Measurements from ENCODE around the gene CPM. TPM values are rescaled to one million over a fixed set of nuclear protein-coding genes. Genes with fewer than 3 reads are reported as not detected.
A peak's percentile ranks its signal among the peaks of the same experiment; 100 is the strongest.

The CPM gene
- total RNA-seq, 3 donors from 2014 or later, result 55.3 to 101 (median 56.2) TPM

DNA sequence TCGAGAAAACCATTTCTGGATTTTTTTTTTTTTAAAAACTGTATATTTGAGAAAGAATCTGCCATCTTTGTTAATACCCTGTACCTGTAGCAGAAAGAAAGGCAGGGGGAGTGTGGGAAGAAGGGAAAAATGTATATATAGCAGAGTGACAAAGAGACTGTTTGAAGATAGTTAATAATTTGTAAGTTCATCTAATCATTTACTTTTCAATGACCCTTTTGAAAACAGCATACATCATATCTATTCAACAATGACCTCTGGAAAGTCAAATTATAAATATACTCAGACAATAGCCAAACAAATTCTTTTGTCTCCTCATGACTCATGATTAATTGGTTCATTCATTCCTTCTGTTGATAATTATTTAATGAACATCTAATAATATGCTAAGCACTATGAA lies 10.9 kb upstream of the CPM start:
- Mint-ChIP-seq H3K4me3 (no peak overlapping the region), H3K36me3 (ENCODE audit: insufficient read depth) (no peaks in the 10 kb centered on the region)

DNA sequence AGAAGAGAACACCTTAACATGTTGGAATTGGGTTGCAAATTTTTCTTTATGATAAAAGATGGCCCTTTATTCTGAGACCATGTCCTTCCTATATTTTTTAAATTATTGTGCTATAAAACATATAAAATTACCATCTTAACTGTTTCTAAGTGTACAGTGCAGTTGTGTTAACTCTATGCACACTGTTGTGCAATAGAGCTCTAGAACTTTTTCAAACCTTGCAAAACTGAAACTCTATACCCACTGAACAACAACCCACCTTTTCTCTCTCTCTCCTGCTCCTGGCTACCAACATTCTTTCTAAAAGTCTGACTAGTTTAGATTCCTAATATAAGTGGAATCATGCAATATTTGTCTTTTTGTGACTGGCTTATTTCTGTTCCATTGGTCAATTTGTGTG lies 7.8 kb upstream of the CPM start:
- no peaks in the 10 kb centered on the region for H3K4me1 Mint-ChIP-seq (ENCODE audit: low read depth)
- ATAC-seq, result no peak
- no peak for DNase-seq
- no peaks in the 10 kb centered on the region for H3K9me3 Mint-ChIP-seq
- H3K4me3 Mint-ChIP-seq, result no peak overlapping the region
- peaks cover 5% of the 10 kb centered on the region for H3K27me3 Mint-ChIP-seq (ENCODE audit: low read depth)
- H3K36me3 Mint-ChIP-seq (ENCODE audit: insufficient read depth), result no peaks in the 10 kb centered on the region

More for the DNA sequence above, 10.9 kb upstream of the CPM start:
- H3K9me3 Mint-ChIP-seq, result no peaks in the 10 kb centered on the region
- peaks cover 2% of the 10 kb centered on the region for H3K27me3 Mint-ChIP-seq (ENCODE audit: low read depth)
- ATAC-seq (no peak), DNase-seq (no peak)
- no peaks in the 10 kb centered on the region for H3K4me1 Mint-ChIP-seq (ENCODE audit: low read depth)

DNA sequence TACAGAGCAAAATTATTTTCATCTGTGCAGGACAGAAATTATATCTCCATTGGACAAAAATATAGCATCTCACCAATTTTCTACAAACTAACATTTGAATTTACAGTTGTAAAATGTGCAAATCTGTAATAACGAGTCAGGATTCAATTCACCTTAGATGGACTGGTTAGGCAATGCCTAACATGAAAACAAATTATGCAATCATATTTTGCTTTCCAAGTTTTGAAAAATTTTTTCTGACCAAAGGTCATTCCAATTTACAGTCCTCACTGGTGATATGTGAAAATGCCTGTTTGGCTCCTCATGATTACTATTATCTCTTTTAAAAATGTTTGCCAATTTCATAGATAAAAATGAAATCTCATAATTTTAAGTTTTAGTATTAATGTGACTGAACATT lies 6.5 kb upstream of the CPM start:
- Mint-ChIP-seq H3K9me3 (no peaks in the 10 kb centered on the region), H3K27me3 (ENCODE audit: low read depth) (peaks cover 6% of the 10 kb centered on the region), H3K36me3 (ENCODE audit: insufficient read depth) (no peaks in the 10 kb centered on the region), H3K4me3 (no peak overlapping the region), H3K4me1 (ENCODE audit: low read depth) (no peaks in the 10 kb centered on the region)
- ATAC-seq (no peak), DNase-seq (no peak)

DNA sequence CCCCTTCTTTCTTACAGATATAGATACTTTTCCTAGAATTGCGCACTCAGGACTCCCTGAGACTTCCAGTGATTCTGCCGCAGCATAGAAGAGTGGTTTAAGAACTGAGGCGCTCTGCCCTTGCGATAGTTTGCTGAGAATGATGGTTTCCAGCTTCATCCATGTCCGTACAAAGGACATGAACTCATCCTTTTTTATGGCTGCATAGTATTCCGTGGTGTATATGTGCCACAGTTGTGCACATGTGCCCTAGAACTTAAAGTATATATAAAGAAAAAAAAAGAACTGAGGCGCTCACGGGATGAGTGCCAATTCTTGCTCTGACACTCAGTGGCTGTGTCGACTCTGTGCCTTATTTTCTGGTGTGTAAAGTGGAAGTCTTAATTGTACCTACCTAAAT lies 1.4 kb upstream of the CPM start:
- H3K27me3 Mint-ChIP-seq (ENCODE audit: low read depth), result peaks cover 12% of the 10 kb centered on the region
- DNase-seq, result no peak
- H3K9me3 Mint-ChIP-seq, result no peaks in the 10 kb centered on the region
- ATAC-seq, result no peak
- peaks cover 7% of the 10 kb centered on the region for H3K4me1 Mint-ChIP-seq (ENCODE audit: low read depth)
- peak overlapping the region; percentile 47 for H3K4me3 Mint-ChIP-seq
- peaks cover 5% of the 10 kb centered on the region for H3K36me3 Mint-ChIP-seq (ENCODE audit: insufficient read depth)

DNA sequence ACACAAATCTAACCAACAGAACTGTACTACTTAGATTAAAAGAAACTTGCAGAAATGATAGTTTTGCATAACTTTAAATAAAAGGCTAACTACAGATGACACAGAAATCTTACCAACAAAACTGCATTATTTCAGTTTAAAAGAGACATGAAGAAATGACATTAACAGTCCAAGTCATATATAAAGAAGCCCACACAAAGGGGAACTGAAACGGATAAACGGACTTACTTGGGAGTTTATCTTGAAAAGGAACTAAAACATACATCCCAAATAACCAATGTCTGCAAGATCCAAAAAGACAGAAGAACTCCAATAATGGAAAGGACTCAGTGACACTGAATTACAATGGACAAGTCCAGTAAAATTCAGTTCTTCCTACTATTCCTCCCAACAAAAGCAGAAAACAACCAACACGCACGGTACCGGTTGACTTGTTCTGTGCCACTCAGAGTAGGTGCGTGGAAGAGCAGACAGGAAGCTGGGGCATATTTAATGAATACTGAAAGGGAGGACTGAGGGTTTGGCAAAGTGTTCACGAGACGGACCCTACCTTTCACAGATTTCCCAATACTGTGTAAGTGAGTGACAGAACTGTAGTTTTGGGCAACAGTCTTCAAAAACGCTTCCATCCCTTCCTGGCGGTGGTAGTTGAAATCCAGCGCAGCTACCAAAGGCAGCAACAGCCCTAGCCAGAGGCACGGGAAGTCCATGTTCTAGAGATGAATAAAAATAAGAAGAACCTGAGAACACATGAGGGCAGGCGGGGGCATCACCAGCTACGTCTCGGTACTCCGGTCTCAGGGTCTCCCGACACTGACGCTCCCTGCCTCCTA lies 627 bp downstream of the CPM start:
- peak overlapping the region; percentile 90 for H3K4me3 Mint-ChIP-seq
- DNase-seq (no peak), ATAC-seq (peak; percentile 38 to 47)
- peaks cover 12% of the 10 kb centered on the region for H3K27me3 Mint-ChIP-seq (ENCODE audit: low read depth)
- no peaks in the 10 kb centered on the region for H3K9me3 Mint-ChIP-seq
- H3K4me1 Mint-ChIP-seq (ENCODE audit: low read depth), result peaks cover 7% of the 10 kb centered on the region
- H3K36me3 Mint-ChIP-seq (ENCODE audit: insufficient read depth), result peaks cover 5% of the 10 kb centered on the region

DNA sequence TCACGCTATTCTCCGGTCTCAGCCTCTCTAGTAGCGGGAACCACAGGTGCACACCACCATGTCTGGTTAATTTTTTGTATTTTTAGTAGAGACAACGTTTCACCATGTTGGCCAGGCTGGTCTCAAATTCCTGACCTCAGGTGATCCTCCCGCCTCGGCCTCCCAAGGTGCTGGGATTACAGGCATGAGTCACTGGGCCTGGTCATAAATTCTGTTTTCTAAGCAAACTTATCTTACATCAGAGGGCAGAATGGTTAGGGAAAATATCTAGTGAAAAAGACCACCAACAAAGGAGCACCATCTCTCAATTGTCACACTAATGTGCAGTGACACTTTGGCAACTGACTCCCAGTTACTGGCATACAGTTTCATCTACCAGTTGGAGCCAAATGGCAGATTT lies 2.8 kb downstream of the CPM start:
- peaks cover 7% of the 10 kb centered on the region for H3K4me1 Mint-ChIP-seq (ENCODE audit: low read depth)
- peak overlapping the region; percentile 71 for H3K4me3 Mint-ChIP-seq
- DNase-seq (no peak), ATAC-seq (no peak)
- H3K9me3 Mint-ChIP-seq, result no peaks in the 10 kb centered on the region
- peaks cover 6% of the 10 kb centered on the region for H3K36me3 Mint-ChIP-seq (ENCODE audit: insufficient read depth)
- peaks cover 7% of the 10 kb centered on the region for H3K27me3 Mint-ChIP-seq (ENCODE audit: low read depth)

DNA sequence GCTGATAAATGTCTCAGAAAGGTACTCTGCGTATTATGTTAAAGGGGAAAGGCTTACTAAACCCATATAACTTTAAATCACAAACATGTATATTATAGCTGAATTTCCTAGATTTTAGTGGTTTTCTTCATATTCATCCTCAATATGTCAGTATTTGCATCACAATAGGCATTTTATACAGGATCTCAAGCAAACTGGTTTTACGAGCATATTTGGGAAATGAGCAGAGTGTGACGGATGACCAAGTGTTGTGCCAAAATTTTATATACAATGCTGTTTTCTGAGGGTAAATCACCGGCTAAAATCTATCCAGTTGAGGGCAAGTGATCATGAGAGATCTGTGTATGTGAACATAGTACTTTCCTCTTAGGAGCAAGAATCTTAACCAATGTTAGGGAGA lies 8.4 kb downstream of the CPM start:
- no peaks in the 10 kb centered on the region for H3K4me1 Mint-ChIP-seq (ENCODE audit: low read depth)
- ATAC-seq (no peak), DNase-seq (no peak)
- H3K27me3 Mint-ChIP-seq (ENCODE audit: low read depth), result no peaks in the 10 kb centered on the region
- H3K4me3 Mint-ChIP-seq, result no peak overlapping the region
- peaks cover 2% of the 10 kb centered on the region for H3K36me3 Mint-ChIP-seq (ENCODE audit: insufficient read depth)
- H3K9me3 Mint-ChIP-seq, result no peaks in the 10 kb centered on the region

DNA sequence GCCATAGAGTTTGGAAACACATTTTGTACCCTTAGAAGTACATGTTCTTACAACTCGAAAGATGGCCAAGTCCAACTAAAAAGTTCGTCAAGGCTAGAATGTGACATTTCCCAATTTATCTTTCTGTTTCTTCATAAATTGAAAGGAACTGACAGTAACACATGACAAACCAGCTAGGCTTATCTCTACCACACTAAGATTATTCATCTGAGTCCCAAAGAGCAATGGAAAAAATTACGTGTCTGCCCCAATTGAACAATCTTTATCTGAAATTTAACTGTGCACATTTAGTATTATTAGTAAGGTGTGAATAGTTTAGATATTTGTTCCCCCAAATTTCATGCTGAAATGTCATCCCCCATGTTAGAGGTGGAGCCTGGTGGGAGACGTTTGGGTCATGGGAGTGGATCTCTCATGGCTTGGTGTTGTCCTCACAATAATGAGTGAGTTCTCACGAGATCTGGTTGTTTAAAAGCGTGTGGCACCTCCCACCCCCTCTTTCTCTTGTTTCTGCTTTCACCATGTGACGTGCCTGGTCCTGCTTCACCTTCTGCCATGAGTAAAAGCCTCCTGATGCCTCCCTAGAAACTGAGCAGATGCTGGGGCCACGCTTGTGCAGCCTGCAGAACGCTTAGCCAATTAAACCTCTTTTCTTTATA lies 13.3 kb downstream of the CPM start:
- H3K4me3 Mint-ChIP-seq, result no peak overlapping the region
- DNase-seq (no peak), ATAC-seq (peak; percentile 69)
- peaks cover 6% of the 10 kb centered on the region for H3K4me1 Mint-ChIP-seq (ENCODE audit: low read depth)
- H3K36me3 Mint-ChIP-seq (ENCODE audit: insufficient read depth), result no peaks in the 10 kb centered on the region
- H3K27me3 Mint-ChIP-seq (ENCODE audit: low read depth), result no peaks in the 10 kb centered on the region
- H3K9me3 Mint-ChIP-seq, result no peaks in the 10 kb centered on the region

DNA sequence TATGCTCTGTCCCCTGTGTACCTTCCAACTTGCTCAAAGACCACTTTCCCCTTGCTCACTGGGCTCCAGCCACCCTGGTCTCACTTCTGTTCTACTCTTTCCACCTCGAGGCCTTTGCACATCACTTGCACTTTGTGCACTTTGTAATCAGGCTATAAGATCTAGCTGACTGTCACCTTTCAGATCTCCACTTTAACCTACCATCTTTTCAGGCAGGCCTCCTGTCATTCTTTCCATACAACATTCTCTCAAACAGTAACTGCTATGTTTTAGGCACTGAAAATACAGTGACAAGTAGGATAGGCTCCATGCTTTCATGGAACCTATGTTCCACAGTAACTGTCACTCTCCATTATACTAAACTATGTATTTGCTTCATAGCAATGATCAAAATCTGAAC lies 14.0 kb downstream of the CPM start:
- Mint-ChIP-seq H3K36me3 (ENCODE audit: insufficient read depth) (no peaks in the 10 kb centered on the region), H3K4me3 (no peak overlapping the region), H3K27me3 (ENCODE audit: low read depth) (no peaks in the 10 kb centered on the region), H3K4me1 (ENCODE audit: low read depth) (peaks cover 8% of the 10 kb centered on the region), H3K9me3 (no peaks in the 10 kb centered on the region)
- DNase-seq (no peak), ATAC-seq (peak; percentile 35 to 37)

DNA sequence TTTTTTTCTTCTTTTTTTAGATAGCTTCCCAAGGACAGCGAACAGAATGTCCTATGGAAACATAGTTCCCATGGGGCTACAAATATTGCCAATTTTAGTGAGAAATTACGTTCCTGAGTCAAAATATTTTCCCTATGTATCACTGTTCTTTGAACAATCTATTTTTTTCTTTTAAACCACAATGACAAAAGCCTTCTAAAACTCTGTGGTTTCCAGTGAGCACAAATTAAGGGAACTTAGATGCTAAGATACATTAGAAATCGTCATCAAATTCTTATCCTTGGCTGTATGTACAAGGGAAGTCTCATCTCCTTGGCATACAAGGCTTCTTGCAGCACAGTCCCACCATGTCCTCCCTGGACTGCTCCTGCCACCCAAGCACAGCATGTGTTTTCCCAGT lies 17.9 kb downstream of the CPM start:
- Mint-ChIP-seq H3K4me1 (ENCODE audit: low read depth) (peaks cover 8% of the 10 kb centered on the region), H3K27me3 (ENCODE audit: low read depth) (no peaks in the 10 kb centered on the region), H3K36me3 (ENCODE audit: insufficient read depth) (no peaks in the 10 kb centered on the region), H3K9me3 (no peaks in the 10 kb centered on the region), H3K4me3 (no peak overlapping the region)
- ATAC-seq, result peak in 1 of 2 donors; percentile 9
- DNase-seq, result no peak

DNA sequence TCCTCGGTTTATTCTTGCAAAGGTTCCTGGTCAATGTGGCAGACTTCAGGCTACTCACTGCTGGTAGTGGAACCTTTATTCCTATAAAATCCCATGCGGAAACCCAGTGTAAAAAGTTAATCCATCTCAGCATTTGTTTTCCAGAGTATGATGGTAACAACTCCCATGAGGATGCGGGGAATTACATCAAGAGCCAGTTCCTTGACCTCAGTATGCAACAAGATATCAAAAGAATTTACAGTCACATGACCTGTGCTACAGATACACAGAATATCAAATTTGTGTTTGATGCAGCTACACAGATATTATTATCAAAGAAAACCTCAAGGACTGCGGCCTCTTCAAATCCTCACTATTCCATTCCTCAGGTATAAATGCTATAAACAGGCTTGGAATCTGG lies 19.3 kb downstream of the CPM start:
- no peak for DNase-seq
- Mint-ChIP-seq H3K4me3 (no peak overlapping the region), H3K27me3 (ENCODE audit: low read depth) (peaks cover 3% of the 10 kb centered on the region), H3K36me3 (ENCODE audit: insufficient read depth) (peaks cover 1% of the 10 kb centered on the region), H3K4me1 (ENCODE audit: low read depth) (peaks cover 8% of the 10 kb centered on the region), H3K9me3 (no peaks in the 10 kb centered on the region)
- ATAC-seq, result no peak

DNA sequence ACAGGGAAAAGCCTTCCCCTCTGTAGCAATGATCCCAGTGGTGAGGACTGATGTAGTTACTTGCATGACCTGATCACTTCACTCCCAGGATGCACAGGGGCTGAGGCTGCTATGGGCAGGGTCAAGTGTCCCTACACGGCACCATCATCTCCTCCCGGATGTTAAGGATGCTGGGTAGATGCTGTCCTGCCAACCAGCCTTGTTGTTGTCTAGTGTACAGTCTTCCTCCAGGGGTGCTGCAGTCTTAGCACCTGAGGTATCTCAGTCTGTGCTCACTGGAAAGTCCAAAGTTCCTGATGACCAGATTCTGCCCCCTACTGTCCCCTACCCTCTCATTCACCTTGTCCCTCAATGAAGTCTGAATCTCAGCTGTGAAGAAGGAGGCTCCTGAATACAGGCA lies 20.1 kb downstream of the CPM start:
- Mint-ChIP-seq H3K4me3 (no peak overlapping the region), H3K27me3 (ENCODE audit: low read depth) (peaks cover 3% of the 10 kb centered on the region), H3K4me1 (ENCODE audit: low read depth) (peaks cover 8% of the 10 kb centered on the region), H3K36me3 (ENCODE audit: insufficient read depth) (peaks cover 2% of the 10 kb centered on the region), H3K9me3 (no peaks in the 10 kb centered on the region)
- DNase-seq, result no peak
- ATAC-seq, result no peak

DNA sequence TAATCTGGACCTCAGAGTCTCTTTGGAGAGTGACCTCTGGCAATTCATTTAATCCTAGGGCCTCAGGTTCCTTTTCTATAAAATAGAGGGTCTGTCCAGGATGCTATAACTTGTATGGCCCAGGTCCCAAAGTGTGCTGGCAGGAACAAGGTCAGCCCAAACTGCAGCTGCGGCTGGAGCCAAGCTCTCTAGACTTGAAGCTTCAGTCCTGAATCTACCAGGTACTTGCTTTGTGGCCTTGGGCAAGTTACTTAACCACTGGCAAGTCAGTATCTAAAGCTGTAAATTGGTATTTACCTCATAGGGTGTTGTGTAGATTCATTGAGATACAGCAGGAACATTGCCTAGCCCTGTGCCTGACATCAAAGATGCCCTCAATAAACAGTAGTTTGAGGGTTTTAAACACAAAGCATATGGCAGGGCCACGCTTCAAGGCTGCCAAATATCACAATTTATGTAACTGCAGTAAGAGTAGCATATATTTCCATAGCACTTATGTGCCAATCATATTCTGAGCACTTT lies 21.7 kb downstream of the CPM start:
- H3K4me3 Mint-ChIP-seq, result no peak overlapping the region
- ATAC-seq, result no peak
- H3K36me3 Mint-ChIP-seq (ENCODE audit: insufficient read depth), result peaks cover 2% of the 10 kb centered on the region

DNA sequence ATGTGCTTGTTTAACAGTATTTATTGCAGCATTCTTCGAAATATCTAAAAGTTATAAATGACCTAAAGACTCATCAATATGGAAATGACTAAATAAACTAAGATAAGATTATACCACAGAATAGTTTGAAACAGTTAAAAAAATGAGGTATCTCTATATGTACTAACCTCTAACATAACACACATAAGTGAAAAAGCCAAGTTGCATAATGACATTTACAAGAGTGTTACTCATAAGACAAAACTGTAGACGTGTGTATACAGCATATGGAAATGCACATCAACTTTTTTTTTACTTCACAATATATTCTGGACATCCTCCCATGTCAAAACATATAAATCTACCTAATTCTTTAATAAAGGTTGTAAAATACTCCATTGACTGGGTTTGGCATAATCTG lies 22.8 kb downstream of the CPM start:
- H3K36me3 Mint-ChIP-seq (ENCODE audit: insufficient read depth), result peaks cover 2% of the 10 kb centered on the region
- no peaks in the 10 kb centered on the region for H3K9me3 Mint-ChIP-seq

More for the DNA sequence above, 21.7 kb downstream of the CPM start:
- peaks cover 3% of the 10 kb centered on the region for H3K27me3 Mint-ChIP-seq (ENCODE audit: low read depth)
- H3K4me1 Mint-ChIP-seq (ENCODE audit: low read depth), result peaks cover 8% of the 10 kb centered on the region
- H3K9me3 Mint-ChIP-seq, result no peaks in the 10 kb centered on the region
- DNase-seq, result no peak

DNA sequence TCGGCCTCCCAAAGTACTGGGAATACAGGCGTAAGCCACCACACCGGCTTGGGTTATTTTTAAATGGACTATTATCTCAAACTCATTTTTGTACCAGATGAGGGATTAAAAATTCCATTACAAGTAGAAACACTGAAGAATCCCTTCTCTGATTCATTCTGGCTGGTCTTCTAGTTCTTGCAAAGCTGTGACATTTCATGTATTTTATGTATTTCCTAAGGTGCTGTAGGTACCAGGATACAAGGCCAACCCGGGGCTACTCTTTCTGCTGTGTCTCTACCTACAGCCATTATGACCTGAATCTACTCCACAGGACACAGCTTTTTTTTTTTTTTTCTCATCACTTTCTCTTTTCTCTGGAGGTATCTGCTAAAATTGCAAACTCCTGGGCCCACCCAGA lies 24.9 kb downstream of the CPM start:
- H3K4me3 Mint-ChIP-seq, result no peak overlapping the region
- H3K36me3 Mint-ChIP-seq (ENCODE audit: insufficient read depth), result peaks cover 2% of the 10 kb centered on the region
- DNase-seq (no peak), ATAC-seq (no peak)
- no peaks in the 10 kb centered on the region for H3K9me3 Mint-ChIP-seq
- peaks cover 3% of the 10 kb centered on the region for H3K27me3 Mint-ChIP-seq (ENCODE audit: low read depth)
- peaks cover 11% of the 10 kb centered on the region for H3K4me1 Mint-ChIP-seq (ENCODE audit: low read depth)

More for the DNA sequence above, 22.8 kb downstream of the CPM start:
- ATAC-seq (no peak), DNase-seq (no peak)
- peaks cover 3% of the 10 kb centered on the region for H3K27me3 Mint-ChIP-seq (ENCODE audit: low read depth)
- peaks cover 4% of the 10 kb centered on the region for H3K4me1 Mint-ChIP-seq (ENCODE audit: low read depth)
- no peak overlapping the region for H3K4me3 Mint-ChIP-seq

All from activated T-cell treated with anti-CD3 and anti-CD28 coated beads, Interleukin-2, amount 50 U/mL, for 4 hours (primary cell).